Left lung (tissue), 10 donors: Measurements from ENCODE around the gene KCNE3. TPM values are rescaled to one million over a fixed set of nuclear protein-coding genes. Genes with fewer than 3 reads are reported as not detected.

Source experiments
- ATAC-seq: fragments of 200-7000 bp; cut with Tn5 transposase; one replicate; pipeline ENCODE4 v1.9.1; 2020; ENCODE audit warnings: moderate library complexity
- DNase-seq, 4 donors: peaks; one replicate each; pipeline ENCODE4 v3.0.0-alpha.2; 2013 to 2020
- H3K27ac ChIP-seq, 2 donors: fragments of 200-600 bp; sonication (generic) in 1 of 2; one replicate each; pipeline versions ENCODE4 v1.5.0 to v1.8.0; 2020 to 2021
- H3K27me3 ChIP-seq, 2 donors: fragments of 200-600 bp; sonication (generic) in 1 of 2; one replicate each; pipeline versions ENCODE4 v1.5.0 to v1.8.0; 2020 to 2021
- H3K36me3 ChIP-seq, 2 donors: fragments of 200-600 bp; sonication (generic) in 1 of 2; one replicate each; pipeline versions ENCODE4 v1.5.0 to v1.8.0; 2020 to 2021
- H3K4me1 ChIP-seq, 2 donors: fragments of 200-600 bp; one replicate each; pipeline ENCODE4 v1.8.0; 2021
- H3K4me3 ChIP-seq, 2 donors: fragments of 200-600 bp; sonication (generic) in 1 of 2; one replicate each; pipeline versions ENCODE4 v1.5.0 to v1.8.0; 2020 to 2021; ENCODE audit warnings: mild to moderate bottlenecking in 1 of 2
- H3K9me3 ChIP-seq, 2 donors: fragments of 200-600 bp; sonication (generic) in 1 of 2; one replicate each; pipeline versions ENCODE4 v1.5.0 to v1.8.0; 2020 to 2021
- intact Hi-C, 2 donors: fragments of 100-400 bp; cut with DNase I; formaldehyde crosslinking; loops; one replicate each; pipeline versions ENCODE4 v1.11.2 to v1.14.2; 2022
- polyA plus RNA-seq, 6 donors: library from polyadenylated mRNA; unstranded; fragments of 120-200 nt; gene quantifications; one replicate each; pipeline ENCODE4 v1.2.1, GENCODE V29; 2013; ENCODE audit not compliant: insufficient read length in 6 of 6
- total RNA-seq, 2 donors: library from RNA; stranded (reverse); fragmentation: NEBNext Ultra II Directional; extraction: Animal tissue kit (Norgen Biotek cat#: 25700); gene quantifications; one replicate each; pipeline ENCODE4 v1.2.1, GENCODE V29; 2021
- TF ChIP-seq, protein P1 (sequence below), 2 donors: fragments of 200-600 bp; sonication (generic) in 1 of 2; IDR thresholded peaks; one replicate each; pipeline versions ENCODE4 v1.5.0 to v1.8.0; 2021; ENCODE audit warnings: antibody characterized with exemption in 2 of 2
- donor health status: DM: no; HTN: yes; CAD: no.
- donor health status: DM: no; HTN: no; CAD: no.

KCNE3 gene
- total and polyA plus RNA-seq, 8 donors, result 9.7 to 26.6 (median 13.3) TPM

DNA sequence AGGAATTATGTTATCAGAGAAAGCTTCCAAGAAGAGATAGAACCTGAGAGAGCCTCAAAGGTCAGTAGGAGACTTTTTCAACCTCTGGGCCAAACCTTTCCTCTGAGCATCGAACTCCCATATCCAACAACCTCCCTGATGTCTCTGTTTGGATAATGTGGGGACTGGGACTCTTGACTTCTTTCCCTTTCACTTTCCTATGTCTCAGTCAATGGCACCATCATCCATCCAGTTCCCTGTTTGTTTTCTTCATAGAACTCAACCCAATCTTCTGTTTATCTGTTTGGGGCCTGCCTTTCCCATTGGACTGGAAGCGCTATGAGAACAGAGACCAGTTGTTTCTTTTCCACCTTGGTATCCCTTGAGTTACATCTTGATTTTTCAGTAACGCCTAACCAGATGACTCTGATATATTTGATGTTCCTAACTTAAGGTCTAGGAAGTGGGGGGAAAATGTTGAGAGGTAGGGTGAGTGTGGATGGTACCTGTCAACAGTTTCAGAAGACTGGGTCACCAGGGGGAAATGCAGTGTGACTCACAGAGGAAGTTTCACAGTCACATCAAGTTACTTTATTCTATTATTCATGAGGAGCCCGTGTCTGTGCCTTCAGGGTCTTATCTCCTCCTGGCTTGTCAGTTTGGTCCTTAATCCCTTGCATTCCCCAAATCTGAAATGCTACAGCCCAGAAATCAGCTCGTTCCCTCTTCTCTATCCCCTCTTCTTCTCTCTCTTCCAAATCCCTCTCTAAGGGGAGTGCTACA lies 4.5 kb upstream of the KCNE3 start:
- TF ChIP-seq, protein P1, sequence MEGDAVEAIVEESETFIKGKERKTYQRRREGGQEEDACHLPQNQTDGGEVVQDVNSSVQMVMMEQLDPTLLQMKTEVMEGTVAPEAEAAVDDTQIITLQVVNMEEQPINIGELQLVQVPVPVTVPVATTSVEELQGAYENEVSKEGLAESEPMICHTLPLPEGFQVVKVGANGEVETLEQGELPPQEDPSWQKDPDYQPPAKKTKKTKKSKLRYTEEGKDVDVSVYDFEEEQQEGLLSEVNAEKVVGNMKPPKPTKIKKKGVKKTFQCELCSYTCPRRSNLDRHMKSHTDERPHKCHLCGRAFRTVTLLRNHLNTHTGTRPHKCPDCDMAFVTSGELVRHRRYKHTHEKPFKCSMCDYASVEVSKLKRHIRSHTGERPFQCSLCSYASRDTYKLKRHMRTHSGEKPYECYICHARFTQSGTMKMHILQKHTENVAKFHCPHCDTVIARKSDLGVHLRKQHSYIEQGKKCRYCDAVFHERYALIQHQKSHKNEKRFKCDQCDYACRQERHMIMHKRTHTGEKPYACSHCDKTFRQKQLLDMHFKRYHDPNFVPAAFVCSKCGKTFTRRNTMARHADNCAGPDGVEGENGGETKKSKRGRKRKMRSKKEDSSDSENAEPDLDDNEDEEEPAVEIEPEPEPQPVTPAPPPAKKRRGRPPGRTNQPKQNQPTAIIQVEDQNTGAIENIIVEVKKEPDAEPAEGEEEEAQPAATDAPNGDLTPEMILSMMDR (IDR thresholded peaks at IDR 0.05), result no peak
- Histone ChIP-seq H3K27me3 (no peaks in the 10 kb centered on the region), H3K4me3 (no peak overlapping the region), H3K4me1 (peaks cover 0 to 21% of the 10 kb centered on the region in 2 donors), H3K27ac (no peak overlapping the region), H3K36me3 (no peaks in the 10 kb centered on the region), H3K9me3 (no peaks in the 10 kb centered on the region)
- ATAC-seq (no peak), DNase-seq (no peak)
- intact Hi-C loops, result no loop called here

- Histone ChIP-seq H3K36me3 (no peaks in the 10 kb centered on the region), H3K4me1 (peaks cover 0 to 29% of the 10 kb centered on the region in 2 donors), H3K9me3 (no peaks in the 10 kb centered on the region), H3K4me3 (no peak overlapping the region), H3K27me3 (no peaks in the 10 kb centered on the region), H3K27ac (no peak overlapping the region)
- intact Hi-C loops, result no loop called here
- TF ChIP-seq, protein P1 (IDR thresholded peaks at IDR 0.05), result no peak
- ATAC-seq (no peak), DNase-seq (no peak)
Measured at GRCh38 chr11:74471037-74471436, 3.7 kb upstream of the KCNE3 start.

GRCh38 chr11:74470526-74470925 lies 3.2 kb upstream of the KCNE3 start:
- no peak for ATAC-seq
- no peak for DNase-seq
- intact Hi-C loops, result no loop called here
- Histone ChIP-seq H3K9me3 (no peaks in the 10 kb centered on the region), H3K4me3 (no peak overlapping the region), H3K36me3 (no peaks in the 10 kb centered on the region), H3K27me3 (no peaks in the 10 kb centered on the region), H3K4me1 (peaks cover 0 to 35% of the 10 kb centered on the region in 2 donors), H3K27ac (no peak overlapping the region)
- TF ChIP-seq, protein P1 (IDR thresholded peaks at IDR 0.05), result no peak

DNA sequence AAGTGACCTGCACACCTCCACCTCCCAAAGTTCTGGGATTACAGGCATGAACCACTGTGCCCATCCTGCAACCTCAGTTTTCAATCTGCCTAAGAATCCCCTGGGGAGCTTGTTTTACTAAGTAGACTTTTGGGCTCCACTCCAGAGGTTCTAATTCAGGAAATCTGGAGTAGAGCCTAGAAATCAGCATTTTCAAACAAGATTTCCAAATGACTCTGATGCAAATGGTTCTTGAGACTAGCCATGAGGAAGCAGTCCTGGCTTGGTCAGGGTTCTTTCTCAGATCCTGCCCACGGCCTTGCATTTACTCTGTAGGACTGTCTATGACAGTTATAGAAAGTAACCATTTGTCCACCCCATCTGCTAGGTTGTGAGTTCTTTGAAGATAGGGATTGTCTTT lies 1.6 kb upstream of the KCNE3 start:
- ATAC-seq, result no peak
- Histone ChIP-seq H3K4me1 (peaks cover 0 to 48% of the 10 kb centered on the region in 2 donors), H3K36me3 (no peaks in the 10 kb centered on the region), H3K27ac (no peak overlapping the region), H3K9me3 (no peaks in the 10 kb centered on the region), H3K27me3 (no peaks in the 10 kb centered on the region), H3K4me3 (no peak overlapping the region)
- DNase-seq, result no peak
- intact Hi-C loops, result no loop called here
- TF ChIP-seq, protein P1 (IDR thresholded peaks at IDR 0.05), result no peak

DNA sequence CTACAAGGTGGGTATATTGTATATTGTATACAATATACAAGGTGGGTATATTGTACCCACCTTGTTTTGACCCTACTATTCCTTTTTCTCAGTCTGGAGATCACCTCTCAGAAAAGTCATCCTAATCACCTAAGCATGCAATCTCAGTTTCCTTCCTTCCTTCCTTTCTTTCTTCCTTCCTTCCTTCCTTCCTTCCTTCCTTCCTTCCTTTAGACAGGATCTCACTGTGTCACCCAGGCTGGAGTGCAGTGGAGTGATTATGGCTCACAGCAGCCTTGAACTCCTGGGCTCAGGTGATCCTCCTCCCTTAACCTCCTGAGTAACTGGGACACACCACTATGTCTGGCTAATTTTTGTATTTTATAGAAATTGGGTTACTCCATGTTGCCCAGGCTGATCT lies 1.2 kb upstream of the KCNE3 start:
- H3K27ac ChIP-seq, result no peak overlapping the region
- H3K4me1 ChIP-seq, result peaks cover 0 to 46% of the 10 kb centered on the region in 2 donors
- intact Hi-C loops, result no loop called here
- H3K4me3 ChIP-seq, result no peak overlapping the region
- ATAC-seq (no peak), DNase-seq (no peak)
- H3K9me3 ChIP-seq, result no peaks in the 10 kb centered on the region
- TF ChIP-seq, protein P1 (IDR thresholded peaks at IDR 0.05), result no peak
- no peaks in the 10 kb centered on the region for H3K27me3 ChIP-seq
- no peaks in the 10 kb centered on the region for H3K36me3 ChIP-seq
